Measurements from ENCODE around the gene EIF3I.

DNA sequence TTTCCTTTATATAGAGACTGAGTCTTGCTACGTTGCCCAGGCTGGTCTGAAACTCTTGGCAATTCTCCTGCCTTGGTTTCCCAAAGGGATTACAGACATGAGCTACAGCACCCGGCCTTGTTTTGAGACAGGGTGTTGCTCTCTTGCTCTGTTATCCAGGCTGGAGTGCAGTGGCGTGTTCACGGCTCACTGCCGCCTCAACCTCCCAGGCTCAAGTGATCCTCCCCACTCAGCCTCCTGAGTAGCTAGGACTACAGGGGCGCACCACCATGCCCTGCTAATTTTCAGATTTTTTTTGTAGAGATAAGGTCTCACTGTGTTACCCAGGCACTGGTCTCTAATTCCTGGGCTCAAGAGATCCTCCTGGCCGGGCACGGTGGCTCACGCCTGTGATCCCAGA, 43.6 kb downstream of the EIF3I start:
- TF ChIP-seq POLR2A (IDR thresholded peaks at IDR 0.05; ENCODE audit: control extremely low read depth in 1 of 2, low read depth in 2 of 2, low read length in 2 of 2) (no peak), ZNF274 (IDR thresholded peaks at IDR 0.05; ENCODE audit: borderline replicate concordance, extremely low read depth, low read length) (no peak), POU5F1 (IDR thresholded peaks at IDR 0.05; ENCODE audit: low read depth, low read length) (no peak), RAD21 (IDR thresholded peaks at IDR 0.05 in 1 of 2, conservative IDR thresholded peaks at IDR 0.05 in 1 of 2; ENCODE audit: low read depth in 2 of 2, low read length in 2 of 2) (no peak), RNF2 (IDR thresholded peaks at IDR 0.05; ENCODE audit: borderline replicate concordance, low read depth, low read length, missing control alignments, poor library complexity, severe bottlenecking) (no peak), SP2 (IDR thresholded peaks at IDR 0.05; ENCODE audit: low read length) (no peak), CREB1 (IDR thresholded peaks at IDR 0.05) (no peak), CEBPB (IDR thresholded peaks at IDR 0.05; ENCODE audit: low read depth, low read length) (no peak), TEAD4 (IDR thresholded peaks at IDR 0.05; ENCODE audit: low read depth, low read length) (no peak), SIN3A (conservative IDR thresholded peaks at IDR 0.05 in 1 of 2, IDR thresholded peaks at IDR 0.05 in 1 of 2; ENCODE audit: low read depth in 1 of 2, low read length in 2 of 2) (no peak), EZH2 (IDR thresholded peaks at IDR 0.05; ENCODE audit: low read depth, low read length, severe bottlenecking) (no peak)
- TF ChIP-seq, protein P1, sequence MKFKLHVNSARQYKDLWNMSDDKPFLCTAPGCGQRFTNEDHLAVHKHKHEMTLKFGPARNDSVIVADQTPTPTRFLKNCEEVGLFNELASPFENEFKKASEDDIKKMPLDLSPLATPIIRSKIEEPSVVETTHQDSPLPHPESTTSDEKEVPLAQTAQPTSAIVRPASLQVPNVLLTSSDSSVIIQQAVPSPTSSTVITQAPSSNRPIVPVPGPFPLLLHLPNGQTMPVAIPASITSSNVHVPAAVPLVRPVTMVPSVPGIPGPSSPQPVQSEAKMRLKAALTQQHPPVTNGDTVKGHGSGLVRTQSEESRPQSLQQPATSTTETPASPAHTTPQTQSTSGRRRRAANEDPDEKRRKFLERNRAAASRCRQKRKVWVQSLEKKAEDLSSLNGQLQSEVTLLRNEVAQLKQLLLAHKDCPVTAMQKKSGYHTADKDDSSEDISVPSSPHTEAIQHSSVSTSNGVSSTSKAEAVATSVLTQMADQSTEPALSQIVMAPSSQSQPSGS (IDR thresholded peaks at IDR 0.05; ENCODE audit: low read length), result no peak
- TF ChIP-seq, protein P2, sequence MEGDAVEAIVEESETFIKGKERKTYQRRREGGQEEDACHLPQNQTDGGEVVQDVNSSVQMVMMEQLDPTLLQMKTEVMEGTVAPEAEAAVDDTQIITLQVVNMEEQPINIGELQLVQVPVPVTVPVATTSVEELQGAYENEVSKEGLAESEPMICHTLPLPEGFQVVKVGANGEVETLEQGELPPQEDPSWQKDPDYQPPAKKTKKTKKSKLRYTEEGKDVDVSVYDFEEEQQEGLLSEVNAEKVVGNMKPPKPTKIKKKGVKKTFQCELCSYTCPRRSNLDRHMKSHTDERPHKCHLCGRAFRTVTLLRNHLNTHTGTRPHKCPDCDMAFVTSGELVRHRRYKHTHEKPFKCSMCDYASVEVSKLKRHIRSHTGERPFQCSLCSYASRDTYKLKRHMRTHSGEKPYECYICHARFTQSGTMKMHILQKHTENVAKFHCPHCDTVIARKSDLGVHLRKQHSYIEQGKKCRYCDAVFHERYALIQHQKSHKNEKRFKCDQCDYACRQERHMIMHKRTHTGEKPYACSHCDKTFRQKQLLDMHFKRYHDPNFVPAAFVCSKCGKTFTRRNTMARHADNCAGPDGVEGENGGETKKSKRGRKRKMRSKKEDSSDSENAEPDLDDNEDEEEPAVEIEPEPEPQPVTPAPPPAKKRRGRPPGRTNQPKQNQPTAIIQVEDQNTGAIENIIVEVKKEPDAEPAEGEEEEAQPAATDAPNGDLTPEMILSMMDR (IDR thresholded peaks at IDR 0.05; ENCODE audit: control extremely low read depth in 1 of 3, insufficient read depth in 1 of 3, low read depth in 1 of 3, low read length in 3 of 3), result no peak
